Activated CD4-positive, alpha-beta T cell treated with anti-CD3 and anti-CD28 coated beads, Interleukin-2, amount 10 ng/mL, durations not matched to agents 24 days and 14 days (primary cell): ENCODE data around the gene DIP2B. TPM values are rescaled to one million over a fixed set of nuclear protein-coding genes. Genes with fewer than 3 reads are reported as not detected.
"Not testable (repeated sequence)": the region's sequence is repeated elsewhere in the genome, so short reads cannot be mapped to it uniquely, and the experiment has no call there.

Experiments
- DNase-seq: peaks from one replicate; pipeline ENCODE4 v3.0.0; 2022
- H3K27ac Mint-ChIP-seq: one replicate; pipeline ENCODE4 v1.8.0; 2022; ENCODE audit warnings: mild to moderate bottlenecking, mixed read lengths
- H3K27me3 Mint-ChIP-seq: one replicate; pipeline ENCODE4 v1.8.0; 2022; ENCODE audit warnings: mixed read lengths
- H3K36me3 Mint-ChIP-seq: one replicate; pipeline ENCODE4 v1.8.0; 2022; ENCODE audit warnings: low read depth, mild to moderate bottlenecking, mixed read lengths
- H3K4me1 Mint-ChIP-seq: one replicate; pipeline ENCODE4 v1.8.0; 2021; ENCODE audit warnings: mixed read lengths
- H3K4me3 Mint-ChIP-seq: one replicate; pipeline ENCODE4 v1.8.0; 2022; ENCODE audit warnings: mild to moderate bottlenecking, moderate library complexity, mixed read lengths
- H3K9me3 Mint-ChIP-seq: one replicate; pipeline ENCODE4 v1.8.0; 2021; ENCODE audit warnings: mixed read lengths
- intact Hi-C: fragments of 100-400 bp; cut with micrococcal nuclease; formaldehyde crosslinking; loops from one replicate; pipeline ENCODE4 v1.15.1; 2023
- total RNA-seq: library from RNA; stranded (reverse); gene quantifications from 2 replicates; pipeline ENCODE4 v1.2.3, GENCODE V29; 2022

Gene DIP2B
- 26.4 and 29.4 TPM in 2 replicates for total RNA-seq

- Mint-ChIP-seq H3K4me1 (peaks cover 47% of the 10 kb centered on the region), H3K9me3 (no peaks in the 10 kb centered on the region)
- intact Hi-C loops, result loop anchor here (1.0 to 5.0 kb wide), 6 partner anchors 50 to 258 kb away; no protein-coding TSS in a partner anchor
Measured at GRCh38 chr12:50504798-50505674, at the start of gene DIP2B. TSS of gene DIP2B (plus strand) at chr12:50504985. CDS start at chr12:50505141, 156 bp downstream.

GRCh38 chr12:50458606-50459005, 46.2 kb upstream of the DIP2B start:
- DNase-seq, result no peak
- Mint-ChIP-seq H3K27me3 (no peaks in the 10 kb centered on the region), H3K9me3 (no peaks in the 10 kb centered on the region), H3K36me3 (peaks cover 58% of the 10 kb centered on the region), H3K27ac (no peak overlapping the region), H3K4me3 (no peak overlapping the region), H3K4me1 (no peaks in the 10 kb centered on the region)
- intact Hi-C loops, result no loop called here

More at GRCh38 chr12:50504798-50505674, at the start of gene DIP2B:
- H3K27me3 Mint-ChIP-seq, result no peaks in the 10 kb centered on the region
- peak within 1 kb of the TSS; percentile 99 for H3K4me3 Mint-ChIP-seq
- peaks cover 5% of the 10 kb centered on the region for H3K36me3 Mint-ChIP-seq
- peak within 1 kb of the TSS; percentile 98 for H3K27ac Mint-ChIP-seq
- peak; percentile 99 for DNase-seq

- H3K4me1 Mint-ChIP-seq, result no peaks in the 10 kb centered on the region
- no peaks in the 10 kb centered on the region for H3K9me3 Mint-ChIP-seq
- no peak overlapping the region for H3K4me3 Mint-ChIP-seq
- DNase-seq, result no peak
- no peak overlapping the region for H3K27ac Mint-ChIP-seq
- intact Hi-C loops, result no loop called here
- no peaks in the 10 kb centered on the region for H3K27me3 Mint-ChIP-seq
- peaks cover 60% of the 10 kb centered on the region for H3K36me3 Mint-ChIP-seq
Measured at GRCh38 chr12:50467439-50467838, 37.3 kb upstream of the DIP2B start.

- Mint-ChIP-seq H3K4me3 (no peak overlapping the region), H3K27ac (no peak overlapping the region), H3K4me1 (no peaks in the 10 kb centered on the region), H3K9me3 (no peaks in the 10 kb centered on the region), H3K27me3 (no peaks in the 10 kb centered on the region), H3K36me3 (peaks cover 45% of the 10 kb centered on the region)
- no peak for DNase-seq
- intact Hi-C loops, result no loop called here
Measured at GRCh38 chr12:50477241-50477832, 27.4 kb upstream of the DIP2B start.

- intact Hi-C loops, result no loop called here
- peaks cover 13% of the 10 kb centered on the region for H3K36me3 Mint-ChIP-seq
- no peak overlapping the region for H3K4me3 Mint-ChIP-seq
- H3K27me3 Mint-ChIP-seq, result no peaks in the 10 kb centered on the region
- H3K9me3 Mint-ChIP-seq, result no peaks in the 10 kb centered on the region
- DNase-seq, result no peak
- H3K4me1 Mint-ChIP-seq, result no peaks in the 10 kb centered on the region
- no peak overlapping the region for H3K27ac Mint-ChIP-seq
Measured at GRCh38 chr12:50482571-50482970, 22.2 kb upstream of the DIP2B start.

- no peaks in the 10 kb centered on the region for H3K9me3 Mint-ChIP-seq
- intact Hi-C loops, result no loop called here
- H3K36me3 Mint-ChIP-seq, result peaks cover 7% of the 10 kb centered on the region
- no peak overlapping the region for H3K4me3 Mint-ChIP-seq
- no peaks in the 10 kb centered on the region for H3K27me3 Mint-ChIP-seq
- DNase-seq, result no peak
- no peaks in the 10 kb centered on the region for H3K4me1 Mint-ChIP-seq
- no peak overlapping the region for H3K27ac Mint-ChIP-seq
Measured at GRCh38 chr12:50483488-50483887, 21.3 kb upstream of the DIP2B start.

- H3K4me3 Mint-ChIP-seq, result no peak overlapping the region
- no peaks in the 10 kb centered on the region for H3K4me1 Mint-ChIP-seq
- no peak for DNase-seq
- peaks cover 2% of the 10 kb centered on the region for H3K36me3 Mint-ChIP-seq
- peaks cover 14% of the 10 kb centered on the region for H3K9me3 Mint-ChIP-seq
- H3K27ac Mint-ChIP-seq, result no peak overlapping the region
- H3K27me3 Mint-ChIP-seq, result no peaks in the 10 kb centered on the region
- intact Hi-C loops, result no loop called here
Measured at GRCh38 chr12:50488801-50489200, 16.0 kb upstream of the DIP2B start.

GRCh38 chr12:50498119-50498518, 6.7 kb upstream of the DIP2B start:
- DNase-seq, H3K27me3 Mint-ChIP-seq, intact Hi-C loops, H3K36me3 Mint-ChIP-seq, H3K4me3 Mint-ChIP-seq, H3K4me1 Mint-ChIP-seq, H3K27ac Mint-ChIP-seq: not testable (repeated sequence)
- H3K9me3 Mint-ChIP-seq, result peaks cover 32% of the 10 kb centered on the region

GRCh38 chr12:50505675-50506530, 1.1 kb downstream of the DIP2B start:
- Mint-ChIP-seq H3K36me3 (peaks cover 5% of the 10 kb centered on the region), H3K27ac (peak overlapping the region; percentile 98), H3K4me1 (peaks cover 49% of the 10 kb centered on the region), H3K27me3 (no peaks in the 10 kb centered on the region), H3K4me3 (peak overlapping the region; percentile 99), H3K9me3 (no peaks in the 10 kb centered on the region)
- peak; percentile 63 for DNase-seq
- intact Hi-C loops, result loop anchor here (2.0 to 5.0 kb wide), 5 partner anchors 49 to 257 kb away; no protein-coding TSS in a partner anchor

- intact Hi-C loops, result loop anchor here (5.0 kb wide), 1 partner anchor 115 kb away; no protein-coding TSS in a partner anchor
- H3K27ac Mint-ChIP-seq, result peak overlapping the region; percentile 85
- H3K4me3 Mint-ChIP-seq, result peak overlapping the region; percentile 99
- H3K9me3 Mint-ChIP-seq, result no peaks in the 10 kb centered on the region
- peaks cover 49% of the 10 kb centered on the region for H3K4me1 Mint-ChIP-seq
- peaks cover 5% of the 10 kb centered on the region for H3K36me3 Mint-ChIP-seq
- peak; percentile 53 for DNase-seq
- no peaks in the 10 kb centered on the region for H3K27me3 Mint-ChIP-seq
Measured at GRCh38 chr12:50506753-50507473, 2.1 kb downstream of the DIP2B start.

GRCh38 chr12:50507474-50507838, 2.7 kb downstream of the DIP2B start:
- Mint-ChIP-seq H3K27ac (peak overlapping the region; percentile 85), H3K36me3 (peaks cover 5% of the 10 kb centered on the region), H3K27me3 (no peaks in the 10 kb centered on the region), H3K4me1 (peaks cover 49% of the 10 kb centered on the region), H3K4me3 (peak overlapping the region; percentile 99), H3K9me3 (no peaks in the 10 kb centered on the region)
- intact Hi-C loops, result loop anchor here (5.0 kb wide), 1 partner anchor 115 kb away; no protein-coding TSS in a partner anchor
- DNase-seq, result peak; percentile 57

GRCh38 chr12:50507930-50508329, 3.1 kb downstream of the DIP2B start:
- Mint-ChIP-seq H3K4me1 (peaks cover 49% of the 10 kb centered on the region), H3K9me3 (no peaks in the 10 kb centered on the region), H3K4me3 (peak overlapping the region; percentile 99), H3K36me3 (peaks cover 5% of the 10 kb centered on the region), H3K27me3 (no peaks in the 10 kb centered on the region), H3K27ac (peak overlapping the region; percentile 85)
- DNase-seq, result peak; percentile 79
- intact Hi-C loops, result loop anchor here (2.0 to 5.0 kb wide), 3 partner anchors 25 to 114 kb away; no protein-coding TSS in a partner anchor

GRCh38 chr12:50508414-50508813, 3.6 kb downstream of the DIP2B start:
- H3K27ac Mint-ChIP-seq, result peak overlapping the region; percentile 85
- H3K4me1 Mint-ChIP-seq, result peaks cover 52% of the 10 kb centered on the region
- H3K36me3 Mint-ChIP-seq, result peaks cover 5% of the 10 kb centered on the region
- DNase-seq, result no peak
- no peaks in the 10 kb centered on the region for H3K9me3 Mint-ChIP-seq
- H3K27me3 Mint-ChIP-seq, result no peaks in the 10 kb centered on the region
- intact Hi-C loops, result loop anchor here (2.0 to 5.0 kb wide), 3 partner anchors 24 to 114 kb away; no protein-coding TSS in a partner anchor
- peak overlapping the region; percentile 99 for H3K4me3 Mint-ChIP-seq
